ENCODE measurements around the gene PWP2.
"Not testable (repeated sequence)": the region's sequence is repeated elsewhere in the genome, so short reads cannot be mapped to it uniquely, and the experiment has no call there.

PWP2 gene

GRCh38 chr21:44089001-44089911, 17.9 kb upstream of the PWP2 start:
- H3K27ac ChIP-seq = no peak overlapping the region
- no peak overlapping the region for H3K4me3 ChIP-seq
- H3K27me3 ChIP-seq = no peaks in the 10 kb centered on the region
- DNase-seq = peak in 1 of 2 donors; percentile 41
- TF ChIP-seq, protein P1, sequence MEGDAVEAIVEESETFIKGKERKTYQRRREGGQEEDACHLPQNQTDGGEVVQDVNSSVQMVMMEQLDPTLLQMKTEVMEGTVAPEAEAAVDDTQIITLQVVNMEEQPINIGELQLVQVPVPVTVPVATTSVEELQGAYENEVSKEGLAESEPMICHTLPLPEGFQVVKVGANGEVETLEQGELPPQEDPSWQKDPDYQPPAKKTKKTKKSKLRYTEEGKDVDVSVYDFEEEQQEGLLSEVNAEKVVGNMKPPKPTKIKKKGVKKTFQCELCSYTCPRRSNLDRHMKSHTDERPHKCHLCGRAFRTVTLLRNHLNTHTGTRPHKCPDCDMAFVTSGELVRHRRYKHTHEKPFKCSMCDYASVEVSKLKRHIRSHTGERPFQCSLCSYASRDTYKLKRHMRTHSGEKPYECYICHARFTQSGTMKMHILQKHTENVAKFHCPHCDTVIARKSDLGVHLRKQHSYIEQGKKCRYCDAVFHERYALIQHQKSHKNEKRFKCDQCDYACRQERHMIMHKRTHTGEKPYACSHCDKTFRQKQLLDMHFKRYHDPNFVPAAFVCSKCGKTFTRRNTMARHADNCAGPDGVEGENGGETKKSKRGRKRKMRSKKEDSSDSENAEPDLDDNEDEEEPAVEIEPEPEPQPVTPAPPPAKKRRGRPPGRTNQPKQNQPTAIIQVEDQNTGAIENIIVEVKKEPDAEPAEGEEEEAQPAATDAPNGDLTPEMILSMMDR (IDR thresholded peaks at IDR 0.05) = no peak
- peaks cover 56 to 100% (median 85%) of the 10 kb centered on the region in 3 donors for H3K36me3 ChIP-seq
- H3K4me1 ChIP-seq = no peaks in the 10 kb centered on the region
- no peaks in the 10 kb centered on the region for H3K9me3 ChIP-seq
- intact Hi-C loops (cut with DNase I; ENCODE audit: low total_unique reads) = no loop called here

DNA sequence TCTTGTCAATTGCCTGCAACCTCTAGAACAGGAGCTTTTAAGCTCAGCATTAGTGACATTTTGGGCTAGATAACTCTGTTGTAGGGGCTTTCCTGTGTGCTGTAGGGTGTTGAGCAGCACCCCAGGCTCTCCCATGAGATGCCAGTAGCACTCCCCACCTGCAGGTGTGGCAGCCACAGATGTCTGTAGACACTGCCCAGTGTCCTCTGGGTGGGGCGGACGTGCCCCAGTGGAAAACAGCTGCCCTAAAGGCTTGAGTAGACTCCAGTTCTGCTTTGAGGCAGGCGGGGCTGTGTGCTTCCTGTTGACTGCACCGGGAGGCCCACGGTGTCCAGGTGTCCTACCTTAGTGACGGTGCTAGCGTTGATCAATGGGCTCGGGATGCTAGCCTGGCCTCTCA, 16.9 kb upstream of the PWP2 start:
- TF ChIP-seq, protein P1 (IDR thresholded peaks at IDR 0.05) = no peak
- Histone ChIP-seq H3K36me3 (peaks cover 45 to 92% (median 77%) of the 10 kb centered on the region in 3 donors), H3K4me1 (peaks cover 0 to 3% (median under 1%) of the 10 kb centered on the region in 4 donors), H3K27ac (no peak overlapping the region), H3K9me3 (no peaks in the 10 kb centered on the region), H3K27me3 (no peaks in the 10 kb centered on the region), H3K4me3 (no peak overlapping the region)
- peak in 1 of 2 donors; percentile 42 for DNase-seq
- intact Hi-C loops (cut with DNase I; ENCODE audit: low total_unique reads) = no loop called here

- H3K4me1 ChIP-seq = peaks cover 0 to 5% (median 3%) of the 10 kb centered on the region in 4 donors
- H3K4me3 ChIP-seq = no peak overlapping the region
- DNase-seq = no peak
- H3K27ac ChIP-seq = no peak overlapping the region
- intact Hi-C loops (cut with DNase I; ENCODE audit: low total_unique reads) = no loop called here
- TF ChIP-seq, protein P1 (IDR thresholded peaks at IDR 0.05) = no peak
- no peaks in the 10 kb centered on the region for H3K9me3 ChIP-seq
- H3K36me3 ChIP-seq = peaks cover 37 to 73% (median 63%) of the 10 kb centered on the region in 3 donors
- no peaks in the 10 kb centered on the region for H3K27me3 ChIP-seq
Measured at GRCh38 chr21:44092211-44092610, 15.0 kb upstream of the PWP2 start.

DNA sequence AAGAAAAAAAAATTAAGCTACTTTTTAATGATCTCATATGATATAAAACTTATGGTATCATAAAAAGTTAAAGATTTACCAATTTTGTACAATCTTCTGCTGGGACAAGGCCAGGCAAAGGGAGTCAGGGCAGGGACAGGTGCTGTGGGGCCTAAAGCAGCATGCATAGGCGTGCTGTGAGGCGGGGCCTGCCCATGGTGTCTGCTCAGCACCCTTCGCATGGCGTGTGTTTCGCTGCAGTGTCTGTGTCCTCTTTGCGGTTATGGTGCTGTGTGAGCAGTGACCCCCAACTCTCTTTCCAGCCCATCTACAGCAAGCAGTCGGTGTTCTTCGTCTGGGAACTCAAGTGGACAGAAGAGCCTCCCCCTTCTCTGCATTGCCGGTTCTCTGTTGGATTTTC, 13.4 kb upstream of the PWP2 start:
- Histone ChIP-seq H3K9me3 (no peaks in the 10 kb centered on the region), H3K27me3 (no peaks in the 10 kb centered on the region), H3K4me1 (peaks cover 0 to 5% (median 3%) of the 10 kb centered on the region in 4 donors), H3K27ac (no peak overlapping the region), H3K36me3 (peaks cover 23 to 58% (median 48%) of the 10 kb centered on the region in 3 donors), H3K4me3 (no peak overlapping the region)
- peak in 1 of 2 donors; percentile 27 for DNase-seq
- intact Hi-C loops (cut with DNase I; ENCODE audit: low total_unique reads) = no loop called here
- TF ChIP-seq, protein P1 (IDR thresholded peaks at IDR 0.05) = no peak

GRCh38 chr21:44094832-44095231, 12.4 kb upstream of the PWP2 start:
- no peak for DNase-seq
- intact Hi-C loops (cut with DNase I; ENCODE audit: low total_unique reads) = no loop called here
- H3K27me3 ChIP-seq = no peaks in the 10 kb centered on the region
- peaks cover 0 to 5% (median 3%) of the 10 kb centered on the region in 4 donors for H3K4me1 ChIP-seq
- H3K4me3 ChIP-seq = no peak overlapping the region
- peak overlapping the region in 1 of 2 donors; percentile 4 for H3K27ac ChIP-seq
- no peaks in the 10 kb centered on the region for H3K9me3 ChIP-seq
- peaks cover 12 to 47% (median 37%) of the 10 kb centered on the region in 3 donors for H3K36me3 ChIP-seq
- TF ChIP-seq, protein P1 (IDR thresholded peaks at IDR 0.05) = no peak

DNA sequence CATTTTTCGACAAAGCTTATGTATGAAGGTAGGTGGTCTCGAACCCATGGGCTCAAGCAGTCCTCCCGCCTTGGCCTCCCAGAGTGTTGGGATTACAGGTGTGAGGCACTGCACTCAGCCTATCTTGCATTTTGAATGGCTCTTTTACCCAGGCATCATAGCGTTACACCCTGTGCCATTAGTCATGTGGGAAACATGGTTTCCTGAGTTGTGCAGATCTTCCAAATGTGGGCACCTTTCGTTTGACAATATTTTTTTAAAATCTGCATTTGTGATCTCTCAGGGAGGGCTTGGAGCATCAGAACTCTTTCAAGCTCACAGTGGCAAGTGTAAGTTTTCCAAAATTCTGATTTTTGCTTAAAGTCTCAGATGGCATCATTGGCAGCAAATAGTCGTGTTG, 8.7 kb upstream of the PWP2 start:
- H3K4me3 ChIP-seq; H3K27me3 ChIP-seq; DNase-seq; H3K27ac ChIP-seq; H3K9me3 ChIP-seq; intact Hi-C loops (cut with DNase I; ENCODE audit: low total_unique reads); H3K4me1 ChIP-seq: not testable (repeated sequence)
- peaks cover 3 to 10% (median 4%) of the 10 kb centered on the region in 3 donors for H3K36me3 ChIP-seq

DNA sequence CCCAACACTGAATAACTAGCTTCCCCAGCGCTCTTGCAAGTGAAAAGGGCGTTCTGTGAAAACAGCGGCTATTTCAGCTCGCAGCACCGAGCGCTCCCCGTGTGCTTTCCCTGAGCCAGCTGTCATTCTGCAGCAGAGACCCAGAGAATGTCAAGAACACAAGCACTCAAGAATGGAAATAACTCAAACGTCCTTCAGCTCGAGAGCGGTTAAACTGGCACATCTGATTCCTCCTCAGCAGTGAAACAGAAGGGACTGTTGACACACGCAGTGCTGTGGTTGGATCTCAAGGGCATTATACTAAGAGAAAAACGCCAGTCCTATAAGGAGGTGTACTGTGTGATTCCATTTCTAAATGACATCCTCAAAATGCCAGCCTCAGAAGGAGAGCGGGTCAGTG, 8.2 kb upstream of the PWP2 start:
- H3K4me1 ChIP-seq; H3K4me3 ChIP-seq; intact Hi-C loops (cut with DNase I; ENCODE audit: low total_unique reads); H3K27me3 ChIP-seq; DNase-seq; H3K27ac ChIP-seq; H3K36me3 ChIP-seq; H3K9me3 ChIP-seq: not testable (repeated sequence)

- H3K4me1 ChIP-seq; H3K9me3 ChIP-seq; DNase-seq; H3K27me3 ChIP-seq; H3K36me3 ChIP-seq; intact Hi-C loops (cut with DNase I; ENCODE audit: low total_unique reads): not testable (repeated sequence)
- Histone ChIP-seq H3K4me3 (peak overlapping the region; percentile 52 to 58), H3K27ac (peak overlapping the region in 1 of 2 donors; percentile 66)
Measured at GRCh38 chr21:44107589-44107988, 390 bp downstream of the PWP2 start.

Data from tibial artery (tissue), 4 donors.